ENCODE data around the gene SEMA6D.
"Not testable (repeated sequence)": the region's sequence is repeated elsewhere in the genome, so short reads cannot be mapped to it uniquely, and the experiment has no call there.

SEMA6D gene

GRCh38 chr15:47719730-47720129 is 2.4 kb downstream of the SEMA6D start:
- DNase-seq = no peak

GRCh38 chr15:47720555-47720954 is 3.2 kb downstream of the SEMA6D start:
- DNase-seq = no peak

GRCh38 chr15:47721676-47722075 is 4.4 kb downstream of the SEMA6D start:
- DNase-seq = no peak

GRCh38 chr15:47724346-47724745 is 7.0 kb downstream of the SEMA6D start:
- DNase-seq = no peak

- no peak for DNase-seq
Measured at GRCh38 chr15:47725051-47725450, 7.7 kb downstream of the SEMA6D start.

- DNase-seq = no peak
Measured at GRCh38 chr15:47725906-47726305, 8.6 kb downstream of the SEMA6D start.

- DNase-seq = no peak
Measured at GRCh38 chr15:47726399-47726823, 9.1 kb downstream of the SEMA6D start.

- no peak for DNase-seq
Measured at GRCh38 chr15:47727137-47727536, 9.8 kb downstream of the SEMA6D start.

GRCh38 chr15:47727676-47728075 is 10.4 kb downstream of the SEMA6D start:
- no peak for DNase-seq

GRCh38 chr15:47728426-47728825 is 11.1 kb downstream of the SEMA6D start:
- DNase-seq = no peak

GRCh38 chr15:47728886-47729285 is 11.6 kb downstream of the SEMA6D start:
- no peak for DNase-seq

- DNase-seq = no peak
Measured at GRCh38 chr15:47731230-47731629, 13.9 kb downstream of the SEMA6D start.

GRCh38 chr15:47732248-47732647 is 14.9 kb downstream of the SEMA6D start:
- DNase-seq = no peak

GRCh38 chr15:47733085-47733484 is 15.8 kb downstream of the SEMA6D start:
- no peak for DNase-seq

- no peak for DNase-seq
Measured at GRCh38 chr15:47736143-47736786, 19.0 kb downstream of the SEMA6D start.

GRCh38 chr15:47737477-47737876 is 20.2 kb downstream of the SEMA6D start:
- DNase-seq = no peak

GRCh38 chr15:47738144-47738825 is 21.0 kb downstream of the SEMA6D start:
- not testable (repeated sequence) for DNase-seq

GRCh38 chr15:47741082-47741481 is 23.8 kb downstream of the SEMA6D start:
- no peak for DNase-seq

- no peak for DNase-seq
Measured at GRCh38 chr15:47741907-47742306, 24.6 kb downstream of the SEMA6D start.

GRCh38 chr15:47742334-47742733 is 25.0 kb downstream of the SEMA6D start:
- DNase-seq = no peak

GRCh38 chr15:47742742-47743141 is 25.4 kb downstream of the SEMA6D start:
- no peak for DNase-seq

GRCh38 chr15:47743385-47743784 is 26.1 kb downstream of the SEMA6D start:
- DNase-seq = no peak

GRCh38 chr15:47743886-47744285 is 26.6 kb downstream of the SEMA6D start:
- DNase-seq = no peak

GRCh38 chr15:47744496-47744895 is 27.2 kb downstream of the SEMA6D start:
- DNase-seq = no peak

- DNase-seq = no peak
Measured at GRCh38 chr15:47744973-47745372, 27.7 kb downstream of the SEMA6D start.
